ENCODE data around the gene MGAT3. TPM values are rescaled to one million over a fixed set of nuclear protein-coding genes. Genes with fewer than 3 reads are reported as not detected.

Gene MGAT3
- total and polyA plus RNA-seq, 2 donors (not counting 3 experiments of a cell fraction or from before 2014, with no cell fraction given), result not detected

- Histone ChIP-seq H3K27me3 (ENCODE audit: control insufficient read depth in 2 of 2, insufficient read depth in 2 of 2, low read length in 2 of 2) (peaks cover 0 to 2% of the 10 kb centered on the region in 2 experiments), H3K36me3 (ENCODE audit: control insufficient read depth in 2 of 2, extremely low read depth in 1 of 2, insufficient read depth in 2 of 2, low read length in 2 of 2) (peaks cover 0 to 9% of the 10 kb centered on the region in 2 experiments), H4K20me1 (replicated peaks; ENCODE audit: control insufficient read depth, extremely low read depth, insufficient read depth, low read length) (no peaks in the 10 kb centered on the region), H3K4me3 (replicated peaks in 1 of 3; ENCODE audit: insufficient read depth in 1 of 3, low read depth in 1 of 3, low read length in 3 of 3) (no peak overlapping the region), H3K4me1 (ENCODE audit: control insufficient read depth, extremely low read depth, insufficient read depth, low read length) (peaks cover 18% of the 10 kb centered on the region), H3K9me3 (replicated peaks; ENCODE audit: control insufficient read depth, insufficient read depth, low read length) (no peaks in the 10 kb centered on the region), H3K4me2 (ENCODE audit: insufficient read depth, low read length) (no peak overlapping the region), H3K9ac (replicated peaks; ENCODE audit: extremely low read depth, insufficient read depth, low read length) (no peak overlapping the region), H3K79me2 (ENCODE audit: control insufficient read depth, insufficient read depth, low read length) (no peaks in the 10 kb centered on the region), H2AFZ (ENCODE audit: low read depth, low read length) (no peak overlapping the region), H3K27ac (ENCODE audit: insufficient read depth, low read depth, low read length) (no peak overlapping the region), H3K9me1 (replicated peaks; ENCODE audit: control insufficient read depth, extremely low read depth, insufficient read depth, low read length) (no peaks in the 10 kb centered on the region)
- ChIA-PET CTCF (interaction anchor here (1.0 to 1.6 kb wide), 2 partner anchors 91 to 95 kb away, joined by 3 read pairs; no protein-coding TSS in a partner anchor), POLR2A (no interaction called here)
- TF ChIP-seq EZH2 (IDR thresholded peaks at IDR 0.05; ENCODE audit: borderline replicate concordance, low read depth, low read length, severe bottlenecking) (no peak), JUN (IDR thresholded peaks at IDR 0.05; ENCODE audit: borderline replicate concordance, insufficient read depth, insufficient read length, low read depth) (no peak), CTCF (IDR thresholded peaks at IDR 0.05; ENCODE audit: extremely low read depth in 1 of 2, insufficient read depth in 1 of 2, low read depth in 1 of 2, low read length in 2 of 2) (no peak)
- BruUV-seq (replicated peaks), result no TSS peak
- dilution Hi-C loops (cut with MboI; ENCODE audit: extremely low pct_ligation_motif_present, low sequenced_read_pairs) (no loop called here), intact Hi-C loops (cut with micrococcal nuclease) (no loop called here)
- FAIRE-seq (no peak), DNase-seq (ENCODE audit: low read depth, low spot score) (no peak)
Measured at GRCh38 chr22:39434243-39434653, 22.6 kb upstream of the MGAT3 start.

DNA sequence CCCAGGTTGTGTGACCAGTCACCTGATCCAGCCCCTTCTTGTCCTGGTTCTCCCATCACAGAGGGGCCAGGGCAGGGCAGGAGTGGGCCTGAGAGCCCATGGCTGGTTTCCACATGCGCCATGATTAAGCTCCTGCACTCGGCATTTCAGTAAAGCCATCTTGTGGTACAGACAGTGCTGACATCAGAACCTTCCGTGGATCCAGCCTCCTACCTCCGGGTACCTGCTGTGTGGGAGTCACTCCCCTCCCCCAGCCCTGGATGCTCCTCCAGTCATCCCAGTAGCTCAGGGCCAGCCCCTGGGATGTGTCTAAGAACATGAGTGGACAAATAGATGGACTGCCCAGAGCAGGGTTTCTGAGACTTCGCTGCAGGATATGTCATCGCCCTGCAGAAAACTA, 22.1 kb upstream of the MGAT3 start:
- Histone ChIP-seq H4K20me1 (replicated peaks; ENCODE audit: control insufficient read depth, extremely low read depth, insufficient read depth, low read length) (no peaks in the 10 kb centered on the region), H2AFZ (ENCODE audit: low read depth, low read length) (no peak overlapping the region), H3K4me3 (replicated peaks in 1 of 3; ENCODE audit: insufficient read depth in 1 of 3, low read depth in 1 of 3, low read length in 3 of 3) (no peak overlapping the region), H3K79me2 (ENCODE audit: control insufficient read depth, insufficient read depth, low read length) (no peaks in the 10 kb centered on the region), H3K36me3 (ENCODE audit: control insufficient read depth in 2 of 2, extremely low read depth in 1 of 2, insufficient read depth in 2 of 2, low read length in 2 of 2) (peaks cover 0 to 9% of the 10 kb centered on the region in 2 experiments), H3K27ac (ENCODE audit: insufficient read depth, low read depth, low read length) (no peak overlapping the region), H3K4me2 (ENCODE audit: insufficient read depth, low read length) (no peak overlapping the region), H3K9me3 (replicated peaks; ENCODE audit: control insufficient read depth, insufficient read depth, low read length) (no peaks in the 10 kb centered on the region), H3K4me1 (ENCODE audit: control insufficient read depth, extremely low read depth, insufficient read depth, low read length) (peaks cover 18% of the 10 kb centered on the region), H3K9me1 (replicated peaks; ENCODE audit: control insufficient read depth, extremely low read depth, insufficient read depth, low read length) (no peaks in the 10 kb centered on the region), H3K27me3 (ENCODE audit: control insufficient read depth in 2 of 2, insufficient read depth in 2 of 2, low read length in 2 of 2) (peaks cover 0 to 2% of the 10 kb centered on the region in 2 experiments), H3K9ac (replicated peaks; ENCODE audit: extremely low read depth, insufficient read depth, low read length) (no peak overlapping the region)
- intact Hi-C loops (cut with micrococcal nuclease) (loop anchor here (5.0 kb wide), 1 partner anchor 68 kb away; the partner anchor contains the start of gene MIEF1), dilution Hi-C loops (cut with MboI; ENCODE audit: extremely low pct_ligation_motif_present, low sequenced_read_pairs) (no loop called here)
- POLR2A ChIA-PET, result no interaction called here
- TF ChIP-seq POLR2AphosphoS5 (IDR thresholded peaks at IDR 0.05; ENCODE audit: insufficient read depth, low read depth, low read length) (no peak), GATA2 (IDR thresholded peaks at IDR 0.05; ENCODE audit: insufficient read depth, insufficient read length, low read depth, low read length) (no peak), FOS (IDR thresholded peaks at IDR 0.05; ENCODE audit: borderline replicate concordance, insufficient read depth, low read length) (no peak), MYC (IDR thresholded peaks at IDR 0.05; ENCODE audit: low read depth, low read length) (no peak), MAX (IDR thresholded peaks at IDR 0.05; ENCODE audit: insufficient read depth, insufficient read length) (no peak), EZH2 (IDR thresholded peaks at IDR 0.05; ENCODE audit: borderline replicate concordance, low read depth, low read length, severe bottlenecking) (no peak), CTCF (IDR thresholded peaks at IDR 0.05; ENCODE audit: extremely low read depth in 1 of 2, insufficient read depth in 1 of 2, low read depth in 1 of 2, low read length in 2 of 2) (no peak), JUN (IDR thresholded peaks at IDR 0.05; ENCODE audit: borderline replicate concordance, insufficient read depth, insufficient read length, low read depth) (no peak), POLR2A (IDR thresholded peaks at IDR 0.05; ENCODE audit: low read depth, low read length) (no peak)
- DNase-seq (ENCODE audit: low read depth, low spot score) (no peak), FAIRE-seq (no peak)
- no TSS peak for BruUV-seq (replicated peaks)
- CTCF ChIA-PET, result interaction anchor here (1.0 to 3.1 kb wide), 3 partner anchors 80 to 94 kb away, joined by 3 to 9 read pairs (median 3); no protein-coding TSS in a partner anchor

Measured in endothelial cell of umbilical vein (primary cell).